HG02852 (cell line): ENCODE results near the gene RPS6KB2.

Experiments
- ATAC-seq: cut with Tn5 transposase; IDR thresholded peaks from one replicate; pipeline ENCODE4 v1.9.1; 2021; ENCODE audit warnings: mild to moderate bottlenecking, moderate library complexity; ENCODE audit not compliant: unreplicated experiment

The RPS6KB2 gene

GRCh38 chr11:67441098-67441563 lies 12.8 kb downstream of the RPS6KB2 start:
- no peak for ATAC-seq

DNA sequence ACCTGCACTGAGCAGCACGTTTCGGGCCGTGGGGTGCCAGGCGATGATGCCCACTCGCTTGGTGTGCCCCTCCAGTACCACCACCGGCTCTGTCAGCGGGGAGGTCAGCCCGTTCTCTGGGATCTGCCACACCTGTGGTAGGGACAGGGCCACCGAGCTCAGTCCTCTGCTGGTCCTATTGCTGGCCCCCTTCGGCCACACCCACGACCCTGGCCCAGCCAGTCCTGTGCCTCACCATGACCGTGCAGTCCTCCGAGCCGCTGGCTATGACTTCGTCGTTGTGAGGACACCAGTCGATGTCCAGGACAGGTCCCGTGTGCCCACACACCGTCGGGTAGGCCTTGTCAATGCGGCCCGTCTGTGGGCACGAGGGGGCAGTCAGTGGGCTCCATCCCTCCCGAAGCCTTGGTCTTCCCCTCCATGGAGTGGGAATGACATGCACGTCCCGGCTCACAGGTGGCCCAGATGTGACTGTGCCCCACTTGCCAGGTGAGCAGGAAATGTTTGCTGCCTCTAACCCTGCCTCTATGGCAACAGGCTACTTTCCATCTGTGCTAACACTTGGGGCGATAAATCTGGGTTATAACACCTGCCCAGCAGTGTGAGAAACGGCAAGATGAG lies 13.5 kb downstream of the RPS6KB2 start:
- no peak for ATAC-seq

GRCh38 chr11:67442504-67443404 lies 14.5 kb downstream of the RPS6KB2 start:
- no peak for ATAC-seq

DNA sequence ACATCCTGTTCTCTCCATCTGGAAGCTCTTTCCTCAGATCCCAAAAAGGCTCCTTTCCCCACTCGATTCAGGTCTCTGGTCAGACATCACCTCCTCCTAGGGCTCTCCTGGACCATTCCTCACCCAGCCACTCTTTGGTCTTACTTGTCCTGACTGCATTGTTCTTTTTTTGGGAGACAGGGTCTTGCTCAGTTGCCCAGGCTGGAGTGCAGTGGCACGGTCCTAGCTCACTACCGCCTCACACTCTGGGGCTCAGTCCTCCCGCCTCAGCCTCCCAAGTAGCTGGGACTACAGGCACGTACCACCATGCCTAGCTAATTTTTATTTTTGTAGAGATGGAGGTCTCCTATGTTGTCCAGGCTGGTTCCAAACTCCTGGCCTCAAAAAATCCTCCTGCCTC lies 17.2 kb downstream of the RPS6KB2 start:
- ATAC-seq = no peak

DNA sequence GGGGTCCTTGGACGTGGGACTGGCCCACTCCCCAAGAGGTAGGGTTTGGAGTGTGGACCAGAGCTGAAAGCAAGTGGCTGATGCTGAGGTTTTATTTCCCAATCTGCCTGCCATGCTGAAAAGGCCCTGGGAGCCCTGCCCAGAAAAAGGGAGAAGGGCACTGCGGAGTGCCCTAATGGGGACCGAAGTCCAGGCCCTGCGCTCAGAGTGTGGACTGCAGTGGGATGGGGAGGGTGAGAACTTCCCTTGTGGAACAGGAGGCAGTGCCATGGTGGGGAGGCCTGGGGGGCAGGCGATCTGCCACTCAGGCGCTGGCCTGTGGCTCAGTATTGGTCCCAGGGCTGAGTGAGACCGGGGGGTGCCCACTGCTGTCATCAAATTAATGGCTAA lies 19.9 kb downstream of the RPS6KB2 start:
- no peak for ATAC-seq

DNA sequence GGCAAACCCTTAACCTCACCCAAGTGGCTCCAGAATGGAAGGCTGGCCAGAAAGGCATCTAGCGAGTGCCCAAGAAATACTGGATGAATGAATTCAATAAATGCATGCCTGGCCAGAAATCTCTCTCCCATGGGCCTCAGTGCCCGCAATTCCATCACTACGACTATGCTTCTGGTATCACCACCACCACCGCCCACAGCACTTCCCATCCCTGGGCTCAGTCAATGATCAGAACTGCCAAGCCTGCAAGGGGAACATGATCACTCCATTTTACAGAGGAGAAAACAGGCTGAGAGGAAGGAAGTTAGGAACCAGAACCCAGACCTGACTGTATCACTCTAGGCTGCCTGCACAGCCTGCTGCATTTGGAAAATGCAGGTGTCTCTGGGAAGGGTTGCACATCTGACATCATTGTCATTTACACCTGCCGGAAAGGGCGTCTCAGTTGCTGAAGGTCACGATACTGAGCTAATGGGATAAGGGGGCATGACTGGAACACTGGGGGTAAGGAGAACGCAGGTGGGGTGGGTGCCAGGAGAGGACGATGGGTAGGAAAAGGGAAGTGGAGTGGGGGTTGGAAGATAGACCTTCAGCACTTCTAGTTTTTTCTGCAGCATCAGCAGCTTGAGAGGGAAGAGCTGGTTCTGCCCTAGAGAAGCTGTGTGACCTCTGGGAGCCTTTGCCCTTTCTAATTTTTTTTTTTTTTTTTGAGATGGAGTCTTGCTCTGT lies 21.0 kb downstream of the RPS6KB2 start:
- ATAC-seq = no peak

- no peak for ATAC-seq
Observed at GRCh38 chr11:67450796-67451657, 22.7 kb downstream of the RPS6KB2 start.

DNA sequence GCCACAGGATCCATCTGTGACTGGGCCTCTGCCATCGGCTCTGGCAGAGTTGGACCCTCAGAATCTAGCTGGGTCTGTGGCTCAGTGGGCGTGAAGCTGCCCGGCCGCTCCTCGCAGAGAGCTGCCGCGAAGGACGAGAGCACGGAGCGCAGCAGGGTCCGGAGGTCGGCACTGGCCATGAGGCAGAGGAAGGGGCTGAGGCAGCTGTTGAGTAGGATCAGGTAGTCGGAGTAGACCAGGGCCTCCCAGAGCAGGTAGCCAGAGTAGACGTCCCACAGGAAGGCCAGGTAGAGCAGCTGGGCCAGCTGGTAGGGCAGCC lies 23.3 kb downstream of the RPS6KB2 start:
- ATAC-seq = no peak

GRCh38 chr11:67452141-67452952 lies 24.1 kb downstream of the RPS6KB2 start, which contains the start of gene GPR152:
TSS of gene GPR152 (minus strand) at chr11:67452729. CDS start at chr11:67452724, 5 bp downstream.
- ATAC-seq = no peak

DNA sequence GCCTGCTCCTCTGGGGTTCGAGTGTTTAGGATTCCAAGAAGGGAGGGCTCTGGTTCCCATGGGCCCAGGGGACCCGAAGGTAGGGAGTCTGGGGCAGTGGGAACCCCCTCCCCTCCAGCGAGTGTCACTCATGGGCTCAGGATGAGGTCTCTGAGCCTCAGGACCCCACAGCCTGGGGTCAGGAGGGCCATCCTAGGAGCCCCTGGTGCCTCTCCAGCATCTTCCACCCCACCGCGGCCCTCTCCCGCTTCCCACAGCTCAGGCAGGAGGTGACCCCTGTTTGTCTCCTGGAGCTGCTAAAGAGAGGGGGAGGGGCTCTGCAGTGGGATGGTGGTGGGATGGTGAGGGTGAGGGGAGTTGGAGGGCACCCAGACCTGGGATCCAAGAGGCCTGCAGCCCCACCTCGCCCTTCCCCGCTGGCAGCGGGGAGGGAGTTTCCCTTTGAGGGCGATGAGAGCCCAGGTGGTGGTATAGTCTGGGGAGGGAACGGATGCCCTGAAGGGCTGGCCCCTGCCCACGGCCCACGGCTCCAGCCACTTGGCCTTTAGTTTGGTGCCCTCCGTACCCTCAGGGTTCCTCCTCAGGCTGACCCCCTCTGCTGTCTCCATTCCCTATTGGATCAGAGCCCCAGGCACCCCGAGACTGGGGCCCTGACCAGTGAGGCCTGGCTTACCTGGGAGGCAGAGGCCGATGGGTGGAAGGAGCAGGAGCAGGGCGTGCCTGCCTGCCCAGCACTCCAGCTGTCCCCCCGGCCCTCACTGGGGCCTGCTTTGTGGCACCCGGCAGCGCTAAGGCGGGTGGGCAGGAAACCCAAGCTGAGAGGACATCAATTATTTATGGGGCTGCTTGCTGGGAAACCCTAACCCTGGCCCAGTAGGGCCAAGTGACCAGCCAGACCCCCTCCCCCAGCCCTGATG lies 25.8 kb downstream of the RPS6KB2 start:
- no peak for ATAC-seq

DNA sequence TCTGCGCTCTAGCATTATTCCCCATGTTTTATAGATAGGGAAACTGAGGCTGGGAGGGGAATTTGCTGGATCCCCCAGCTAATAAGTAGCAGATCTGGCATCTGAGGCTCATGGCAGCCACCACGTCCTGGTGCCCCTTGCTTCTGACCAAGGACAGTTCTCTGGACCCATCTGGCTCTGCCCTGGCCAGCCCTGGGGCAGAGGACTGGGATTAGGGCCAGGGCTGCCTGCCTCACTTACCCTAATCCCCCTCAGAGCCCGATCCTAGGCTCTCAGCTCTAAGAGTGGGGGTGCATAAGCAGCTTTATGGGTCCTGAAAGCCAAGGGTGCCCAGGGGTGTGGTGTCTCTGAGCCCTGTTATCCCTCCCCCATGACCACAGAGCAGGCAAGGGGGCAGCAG lies 26.8 kb downstream of the RPS6KB2 start, which contains the start of gene CABP4:
Gene CABP4 (plus strand): TSS at position 301 of the 400 bp plus-strand sequence. CDS start 70 bp downstream, at position 371.
- no peak for ATAC-seq

DNA sequence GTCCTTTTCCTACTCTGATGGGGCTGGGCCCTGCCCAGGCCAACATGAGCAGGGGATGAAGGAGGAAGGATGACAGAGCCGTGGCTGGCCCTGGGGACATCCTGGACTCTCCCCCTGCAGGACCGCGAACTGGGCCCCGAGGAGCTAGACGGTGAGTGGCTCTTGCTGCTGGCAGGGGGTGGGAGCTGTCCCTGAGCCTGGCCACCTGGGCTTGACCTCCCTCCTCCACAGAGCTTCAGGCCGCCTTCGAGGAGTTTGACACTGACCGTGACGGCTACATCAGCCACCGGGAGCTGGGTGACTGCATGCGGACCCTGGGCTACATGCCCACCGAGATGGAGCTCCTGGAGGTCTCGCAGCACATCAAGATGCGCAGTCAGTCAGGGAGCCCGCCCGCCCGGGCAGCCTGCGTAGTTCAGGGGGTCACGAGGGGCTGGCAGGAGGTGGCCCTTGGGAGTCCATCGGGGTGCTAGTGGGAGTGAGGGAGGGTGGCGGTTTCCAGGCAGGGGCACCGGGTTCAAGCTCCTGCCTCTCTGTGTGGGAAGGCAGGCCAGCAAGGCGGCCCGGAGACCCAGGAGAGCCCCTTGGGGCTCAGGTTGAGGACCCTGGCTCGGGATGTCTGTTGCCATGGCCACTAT lies 27.9 kb downstream of the RPS6KB2 start:
- ATAC-seq = no peak

GRCh38 chr11:67457453-67457852 lies 29.2 kb downstream of the RPS6KB2 start:
- ATAC-seq = no peak

DNA sequence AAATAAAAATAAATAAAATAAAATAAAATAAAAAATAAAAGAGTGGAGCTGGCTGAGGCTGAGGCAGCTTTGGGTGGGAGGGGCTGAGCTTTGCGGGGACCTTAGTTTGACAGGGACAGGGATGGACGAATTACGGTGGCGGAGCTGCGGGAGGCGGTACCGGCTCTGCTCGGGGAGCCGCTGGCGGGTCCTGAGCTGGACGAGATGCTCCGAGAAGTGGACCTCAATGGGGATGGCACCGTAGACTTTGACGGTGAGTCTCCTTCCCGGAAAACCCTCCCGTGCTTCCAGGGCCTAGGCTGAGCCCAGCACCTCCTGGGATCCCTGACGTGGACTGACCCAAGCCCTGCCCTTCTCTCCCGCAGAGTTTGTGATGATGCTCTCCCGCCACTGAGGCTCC lies 30.0 kb downstream of the RPS6KB2 start:
- ATAC-seq = no peak

DNA sequence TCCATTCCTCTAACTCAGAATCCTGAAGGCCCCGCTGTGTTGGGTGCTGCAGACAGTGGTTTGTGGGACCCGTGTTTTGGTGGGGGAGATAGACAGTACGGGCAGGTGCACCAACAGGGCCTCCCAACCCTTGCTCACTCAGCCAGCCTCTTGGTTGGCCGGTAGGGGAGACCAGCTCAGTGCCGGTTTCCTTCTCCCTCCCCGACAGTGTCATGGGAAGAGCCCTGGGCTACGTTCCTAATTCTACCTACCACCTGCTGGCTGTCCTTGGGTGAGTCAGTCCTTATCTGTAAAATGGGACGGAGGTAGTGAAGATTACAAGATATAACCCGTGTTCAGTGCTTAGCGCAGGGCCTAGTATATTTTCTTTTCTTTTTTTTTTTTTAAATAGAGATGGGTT lies 34.9 kb downstream of the RPS6KB2 start:
- no peak for ATAC-seq

- ATAC-seq = no peak
Observed at GRCh38 chr11:67463680-67464410, 35.6 kb downstream of the RPS6KB2 start.

DNA sequence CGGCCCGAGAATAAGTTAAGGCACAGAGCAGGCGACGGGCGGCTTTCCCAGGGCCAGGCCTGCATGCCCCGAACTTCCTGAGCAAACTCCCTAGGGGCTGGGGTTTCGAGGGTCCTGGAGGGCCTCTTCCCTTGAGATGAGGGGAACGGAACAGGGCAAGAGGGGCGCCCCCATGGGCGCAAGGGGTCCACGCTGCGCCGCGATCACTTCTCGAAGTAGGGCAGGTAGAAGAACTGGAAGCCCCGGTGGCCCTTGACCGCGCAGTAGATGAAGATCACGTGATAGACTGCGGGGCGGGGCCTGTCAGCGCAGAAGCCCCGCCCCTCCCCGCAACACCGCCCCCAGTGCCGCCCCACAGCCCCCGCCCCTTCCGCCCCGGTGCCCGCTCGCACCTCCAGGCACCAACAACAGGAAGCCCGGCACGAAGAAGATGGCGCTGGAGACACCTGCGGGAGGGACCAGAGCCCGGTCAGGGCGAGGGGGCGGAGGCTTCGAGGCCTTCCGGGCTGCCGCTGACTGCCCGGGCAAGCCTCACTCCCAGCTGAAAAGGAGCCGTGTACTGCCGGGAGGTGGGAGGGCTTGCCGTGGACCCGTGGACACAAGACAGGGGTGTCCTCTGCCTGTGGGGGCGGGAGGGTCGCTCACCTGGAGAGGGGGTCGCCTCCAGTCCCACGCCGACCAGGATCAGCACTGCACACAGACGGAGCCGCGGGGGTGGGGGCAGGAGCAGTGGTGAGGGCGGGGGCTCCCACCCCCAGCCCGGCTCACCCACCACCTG lies 36.3 kb downstream of the RPS6KB2 start:
- peak; percentile 43 for ATAC-seq
